GM19023 (cell line): ENCODE results near the gene GRPEL2.

Source experiments
- ATAC-seq: cut with Tn5 transposase; IDR thresholded peaks from one replicate; pipeline ENCODE4 v1.9.1; 2021; ENCODE audit warnings: mild to moderate bottlenecking, moderate library complexity; ENCODE audit not compliant: unreplicated experiment

Gene GRPEL2, protein sequence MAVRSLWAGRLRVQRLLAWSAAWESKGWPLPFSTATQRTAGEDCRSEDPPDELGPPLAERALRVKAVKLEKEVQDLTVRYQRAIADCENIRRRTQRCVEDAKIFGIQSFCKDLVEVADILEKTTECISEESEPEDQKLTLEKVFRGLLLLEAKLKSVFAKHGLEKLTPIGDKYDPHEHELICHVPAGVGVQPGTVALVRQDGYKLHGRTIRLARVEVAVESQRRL

DNA sequence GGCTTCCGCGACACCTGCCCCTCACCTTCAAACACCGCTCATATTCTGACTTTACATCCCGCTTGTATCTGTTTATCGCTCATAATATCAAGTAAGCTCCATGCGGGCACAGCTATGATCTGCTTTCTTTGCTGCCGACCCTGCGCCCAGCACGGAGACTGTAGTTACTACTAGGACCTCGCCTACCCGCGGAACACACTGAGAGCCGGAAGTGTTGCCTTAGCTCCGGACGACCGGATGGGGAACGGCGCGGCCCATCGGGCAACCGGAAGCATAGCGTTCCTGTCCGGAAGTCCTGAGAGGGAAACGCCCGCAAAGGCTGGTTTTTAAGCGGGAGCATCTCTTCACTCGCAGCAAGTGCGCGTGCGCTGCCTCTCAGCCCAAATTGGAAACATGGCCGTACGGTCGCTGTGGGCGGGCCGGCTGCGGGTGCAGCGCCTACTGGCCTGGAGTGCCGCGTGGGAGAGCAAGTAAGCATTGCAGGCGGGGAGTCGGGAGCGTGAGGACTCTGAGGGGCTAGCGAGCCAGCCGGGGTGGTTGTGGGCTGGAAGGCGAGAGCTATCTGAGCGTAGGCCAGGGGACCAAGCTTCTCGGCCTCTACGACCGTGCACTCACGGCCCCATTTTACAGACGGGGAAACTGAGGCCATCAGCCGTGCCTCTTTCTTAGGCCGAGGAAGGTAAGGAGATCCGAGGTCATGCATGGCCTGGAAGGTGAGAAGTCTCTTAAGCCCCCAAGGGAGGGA is at the start of gene GRPEL2:
TSS of gene GRPEL2 (plus strand) at position 353 of the 745 bp plus-strand sequence. CDS start at position 394, 41 bp downstream.
- peak; percentile 97 for ATAC-seq

DNA sequence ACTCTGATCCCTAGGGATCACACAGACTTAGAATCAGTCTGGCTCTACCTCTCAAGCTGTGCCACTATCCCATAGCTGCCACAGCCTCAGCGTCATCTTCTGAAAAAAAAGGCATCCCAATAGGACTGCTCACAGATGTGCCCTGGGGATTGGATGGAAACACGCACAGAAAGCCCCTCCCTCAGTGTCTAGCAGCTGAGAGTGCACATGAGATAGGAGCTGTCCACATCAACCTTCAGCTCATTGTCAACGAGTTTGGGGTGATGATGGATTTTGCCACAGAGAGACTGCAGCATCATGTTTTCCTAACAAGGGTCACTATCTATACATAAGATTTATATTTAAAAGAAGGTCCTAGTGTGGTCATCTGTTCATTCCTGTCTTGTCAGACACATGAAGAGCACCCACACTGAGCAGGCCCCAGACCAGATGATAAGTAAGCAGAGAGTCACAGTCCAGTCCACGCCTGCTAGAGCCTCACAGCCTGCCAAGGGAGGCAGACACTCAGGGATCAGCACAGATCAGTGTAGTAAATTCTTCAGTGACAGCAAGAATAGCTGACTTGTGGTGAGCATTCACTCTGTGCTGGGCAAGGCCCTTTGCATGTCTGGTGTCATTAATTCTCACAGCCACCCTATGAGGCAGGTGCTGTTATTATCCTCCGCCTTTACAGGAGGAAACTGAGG is 47.8 kb upstream of the GRPEL2 start:
- ATAC-seq, result no peak

DNA sequence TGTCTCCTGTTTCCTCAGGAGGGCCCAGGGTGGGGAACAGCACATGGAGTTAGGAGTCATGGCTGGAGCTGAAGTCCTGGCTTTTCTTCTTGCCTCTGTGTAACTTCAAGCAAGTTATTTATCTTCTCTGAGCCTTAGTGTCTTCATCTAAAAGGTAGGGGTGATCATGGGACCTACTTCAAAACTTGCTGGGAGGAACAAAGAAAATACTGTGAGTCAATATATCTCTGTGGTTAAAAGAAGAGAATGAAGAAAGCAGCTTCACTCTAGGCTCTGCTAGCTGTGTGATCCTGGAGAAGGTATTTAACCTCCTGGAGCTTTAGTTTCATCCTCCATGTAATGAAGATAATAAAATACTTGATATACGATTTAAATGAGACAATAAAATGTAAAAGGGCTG is 47.1 kb upstream of the GRPEL2 start:
- no peak for ATAC-seq

DNA sequence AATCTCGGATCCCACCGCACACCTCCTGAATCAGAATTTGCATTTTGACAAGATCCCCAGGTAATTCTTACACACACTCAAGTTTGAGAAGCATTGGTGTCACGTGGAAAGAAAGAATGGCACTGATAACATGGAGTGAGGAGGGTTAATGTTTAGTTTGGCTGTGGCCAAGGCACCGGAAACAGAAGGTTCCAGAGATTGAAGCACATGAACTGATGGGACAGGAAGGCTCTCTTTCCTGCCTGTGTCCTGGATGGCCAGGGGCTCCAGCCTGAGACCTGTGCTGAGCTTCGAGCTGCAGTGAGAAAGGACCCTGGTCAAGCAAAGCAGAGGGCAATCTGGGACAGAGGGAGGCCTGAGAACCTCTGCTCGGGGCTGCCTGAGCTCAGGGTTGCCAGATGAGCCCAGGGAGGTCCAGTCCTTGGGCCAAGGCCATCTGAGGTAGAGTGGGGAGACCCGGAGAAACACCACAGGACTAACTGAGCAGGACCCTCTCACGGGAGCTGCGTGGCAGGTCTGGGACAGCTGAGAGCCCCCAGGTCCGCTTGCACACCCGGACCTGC is 46.4 kb upstream of the GRPEL2 start:
- ATAC-seq, result no peak

DNA sequence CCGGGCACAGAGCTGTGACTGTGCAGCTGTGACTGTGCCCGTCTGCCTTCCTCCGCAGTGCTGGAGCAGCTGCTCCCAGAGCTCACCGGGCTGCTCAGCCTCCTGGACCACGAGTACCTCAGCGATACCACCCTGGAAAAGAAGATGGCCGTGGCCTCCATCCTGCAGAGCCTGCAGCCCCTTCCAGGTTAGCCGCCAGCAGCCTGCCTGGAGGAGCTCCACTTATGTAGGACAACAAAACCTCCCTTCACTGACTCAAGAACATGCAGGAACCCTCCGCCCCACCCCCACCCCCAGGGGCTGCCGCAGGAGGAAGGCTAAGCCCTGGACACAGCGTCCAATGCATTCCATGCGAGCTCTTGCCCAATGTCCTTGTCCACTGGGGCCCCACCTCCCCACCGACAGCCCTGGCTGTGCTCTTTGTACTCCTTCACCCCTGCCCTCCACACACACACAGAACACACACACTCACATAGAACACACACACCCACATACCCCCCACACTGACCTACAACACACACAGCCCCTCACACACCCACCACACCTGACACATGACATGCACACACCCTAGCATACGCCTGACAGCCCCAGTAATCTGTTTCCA is 45.7 kb upstream of the GRPEL2 start:
- ATAC-seq, result no peak

DNA sequence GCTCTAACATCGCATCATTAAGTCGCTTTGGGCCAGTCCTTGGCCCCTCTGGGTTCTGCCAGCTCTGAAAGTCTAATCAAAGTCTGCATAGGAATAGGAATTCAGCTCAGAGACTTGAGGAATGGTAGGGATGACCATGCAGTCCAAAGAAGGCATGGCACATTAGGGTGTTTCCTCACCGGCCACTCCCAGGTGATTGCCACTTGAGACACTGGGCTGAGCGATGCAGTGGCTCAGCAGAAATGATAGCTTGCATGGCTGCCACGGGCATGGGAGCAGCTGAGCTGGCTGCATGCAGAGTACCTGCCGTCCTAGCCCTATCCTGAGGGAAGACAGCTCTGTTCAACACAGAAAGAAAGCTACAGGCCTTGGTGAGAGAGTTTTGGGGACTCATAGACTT is 44.9 kb upstream of the GRPEL2 start:
- ATAC-seq, result no peak

DNA sequence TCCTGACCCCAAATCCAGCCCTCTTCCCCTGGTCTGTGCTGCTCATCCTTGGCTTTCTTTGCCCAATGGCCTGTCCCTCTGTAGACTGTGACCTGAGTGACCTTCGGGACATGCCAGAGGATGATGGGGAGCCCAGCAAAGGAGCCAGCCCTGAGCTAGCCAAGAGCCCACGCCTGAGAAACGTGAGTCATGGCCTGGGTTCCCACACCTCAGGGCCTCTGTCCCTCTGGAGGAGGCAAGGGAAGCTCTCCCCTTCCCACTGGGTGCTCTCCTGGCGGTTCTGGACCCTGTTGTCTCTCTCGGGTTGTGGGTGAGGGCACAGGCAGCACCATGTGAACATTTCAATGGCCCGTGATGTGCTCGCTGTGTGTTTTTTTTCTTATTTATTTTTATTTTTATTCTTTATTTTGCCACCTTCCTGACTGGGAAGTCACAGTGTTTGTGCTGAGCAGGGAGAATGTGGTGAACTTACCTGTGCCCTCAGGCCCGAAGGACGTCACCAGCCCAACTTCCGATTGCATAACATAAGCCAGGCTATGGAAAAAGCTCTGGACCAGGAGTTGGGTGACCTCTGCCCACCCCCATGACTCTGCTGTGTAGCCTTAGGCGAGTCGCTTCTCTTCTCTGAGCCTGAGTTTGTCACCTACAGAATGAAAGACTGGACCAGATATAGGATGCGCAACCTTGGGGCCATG is 44.1 kb upstream of the GRPEL2 start:
- ATAC-seq, result no peak

DNA sequence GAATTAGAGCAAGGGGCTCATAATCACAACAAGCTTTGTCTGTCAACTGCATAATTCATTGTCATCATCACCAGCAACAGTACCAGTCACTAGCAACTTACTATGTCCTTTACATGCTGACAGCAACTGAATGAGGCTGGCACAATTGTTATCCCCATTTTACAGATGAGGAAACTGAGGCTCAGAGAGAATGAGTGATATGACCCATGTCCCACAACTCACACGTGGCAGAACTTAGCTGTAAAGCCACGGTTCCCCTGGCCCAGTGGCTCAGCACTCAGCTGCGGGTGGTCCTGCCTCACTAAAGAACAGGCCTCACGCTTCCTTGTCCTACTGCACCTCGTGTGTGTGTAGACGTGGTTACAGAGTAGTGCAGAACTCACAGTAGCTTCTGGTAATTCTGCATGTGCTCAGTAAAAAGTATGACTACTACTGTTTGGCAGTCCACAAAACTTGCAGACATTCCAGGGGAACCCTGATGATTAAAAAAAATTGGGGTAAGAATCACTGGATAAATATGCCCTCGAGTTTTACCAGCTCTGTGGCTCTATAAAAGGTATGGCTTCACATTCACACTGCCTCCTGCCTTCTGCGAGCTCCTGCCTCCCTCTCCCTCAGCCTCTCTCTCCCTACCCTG is 43.4 kb upstream of the GRPEL2 start:
- ATAC-seq, result no peak

DNA sequence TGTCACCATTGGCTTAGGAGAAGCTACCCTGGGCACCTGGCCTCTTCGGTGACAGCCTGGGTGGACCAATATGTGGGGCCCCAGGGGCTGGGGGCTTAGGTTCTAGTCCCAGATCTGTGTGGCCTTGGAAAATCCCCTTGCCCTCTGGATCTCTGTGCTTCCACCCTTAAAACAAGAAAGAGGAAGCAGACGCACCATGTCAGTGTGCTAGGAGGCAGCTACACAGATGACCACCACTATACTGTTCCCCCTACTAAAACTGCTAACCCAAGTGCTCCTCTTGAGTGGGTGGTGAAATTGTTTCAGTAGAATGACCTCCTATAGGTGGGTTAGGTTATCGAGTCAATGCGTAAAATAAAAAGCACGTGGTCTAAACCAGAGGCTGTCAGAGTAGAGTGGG is 42.7 kb upstream of the GRPEL2 start:
- no peak for ATAC-seq

DNA sequence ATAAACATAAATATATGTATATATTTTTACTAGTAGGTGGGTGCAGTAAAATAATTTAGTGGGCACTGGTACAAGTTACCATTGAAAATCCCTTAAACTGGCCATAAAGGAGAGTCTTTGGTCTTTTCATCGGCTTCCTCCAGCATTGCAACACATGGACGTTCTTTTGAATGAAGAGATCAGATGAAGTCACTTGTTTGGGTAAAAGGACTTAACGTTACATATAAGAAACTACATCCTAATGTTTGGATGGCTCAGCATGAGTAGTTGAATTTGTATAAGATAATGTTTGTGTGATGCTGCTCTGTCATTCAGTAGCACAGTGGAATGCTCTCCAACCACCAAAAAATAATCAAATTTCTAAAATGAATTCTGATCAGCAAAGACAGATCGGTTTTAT is 42.1 kb upstream of the GRPEL2 start:
- ATAC-seq, result no peak

DNA sequence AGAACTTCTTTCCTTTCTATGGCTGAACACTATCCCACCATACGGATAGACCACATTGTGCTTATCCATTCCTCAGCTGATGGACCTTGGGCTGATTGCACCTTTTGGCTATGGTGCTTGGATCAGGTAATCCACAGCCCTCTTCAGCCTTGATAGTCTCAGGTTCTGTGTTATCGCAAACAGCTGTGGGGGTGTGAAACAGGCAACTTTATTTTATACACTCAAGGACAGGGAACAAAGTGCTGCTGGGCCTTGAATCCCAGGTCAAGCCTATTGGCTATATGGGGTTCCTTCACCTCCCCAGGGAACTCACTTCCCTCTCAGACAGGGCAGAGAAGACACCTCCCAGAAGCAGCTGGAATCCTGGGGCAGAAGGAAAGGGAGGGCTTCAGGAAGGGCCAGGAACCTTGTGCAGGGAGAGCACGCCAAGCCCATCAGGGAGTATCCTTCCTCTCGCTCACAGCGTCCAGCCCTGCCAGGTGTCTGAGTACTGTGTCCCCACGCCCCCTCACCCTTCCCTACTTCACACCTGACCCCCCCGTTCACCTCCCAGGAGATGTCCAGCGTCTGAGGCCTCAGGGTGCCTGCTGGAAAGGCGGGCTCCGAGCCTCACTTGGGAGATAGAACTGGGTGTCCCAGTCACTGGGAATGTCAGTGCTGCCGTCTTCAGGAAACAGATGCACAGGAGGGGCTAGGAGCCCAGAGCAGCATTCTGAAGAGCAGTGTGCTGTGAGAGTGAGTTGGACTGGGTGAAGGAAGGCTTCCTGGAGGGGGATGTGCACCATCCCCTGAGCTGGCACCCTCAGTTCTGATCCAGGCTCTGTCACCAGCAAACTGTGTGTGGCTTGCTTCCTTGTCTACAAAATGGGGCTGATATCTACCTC is 40.9 kb upstream of the GRPEL2 start:
- no peak for ATAC-seq

DNA sequence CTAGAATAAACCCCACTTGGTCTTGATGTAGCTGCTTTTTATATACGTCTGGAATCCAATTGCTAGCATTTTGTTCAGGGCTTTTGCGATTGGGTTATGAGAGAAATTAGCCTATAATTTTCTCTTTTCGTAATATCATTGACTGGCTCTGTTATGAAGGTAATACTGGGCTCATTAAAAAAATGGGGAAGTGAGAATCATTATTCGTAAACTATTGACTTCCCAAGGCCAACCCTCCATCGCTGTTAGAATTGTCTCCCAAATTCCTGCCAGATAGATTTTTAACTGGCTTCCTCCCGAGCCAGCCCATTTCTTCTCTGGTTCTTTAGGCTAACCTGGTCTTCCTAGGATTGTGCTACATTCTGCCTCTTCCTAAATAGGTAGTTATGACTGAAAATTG is 35.9 kb upstream of the GRPEL2 start:
- no peak for ATAC-seq

DNA sequence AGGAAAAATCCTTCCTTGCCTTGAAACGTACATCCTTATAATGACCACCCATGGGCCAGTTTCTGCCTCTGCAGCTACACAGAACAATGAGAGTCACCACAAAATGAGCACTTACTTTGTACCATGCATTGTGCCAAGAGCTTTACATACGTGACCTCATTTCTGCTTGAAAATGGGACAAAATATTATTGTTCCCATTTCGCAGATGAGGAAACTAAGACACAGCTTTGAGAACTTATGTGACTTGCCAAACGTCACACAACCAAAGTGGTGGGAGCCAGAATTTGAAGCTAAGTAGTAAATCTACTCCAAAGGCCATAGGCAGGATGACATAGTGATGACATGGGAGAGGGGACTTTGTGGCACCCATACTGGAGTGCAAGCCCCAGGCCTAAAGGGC is 34.8 kb upstream of the GRPEL2 start:
- ATAC-seq, result no peak

DNA sequence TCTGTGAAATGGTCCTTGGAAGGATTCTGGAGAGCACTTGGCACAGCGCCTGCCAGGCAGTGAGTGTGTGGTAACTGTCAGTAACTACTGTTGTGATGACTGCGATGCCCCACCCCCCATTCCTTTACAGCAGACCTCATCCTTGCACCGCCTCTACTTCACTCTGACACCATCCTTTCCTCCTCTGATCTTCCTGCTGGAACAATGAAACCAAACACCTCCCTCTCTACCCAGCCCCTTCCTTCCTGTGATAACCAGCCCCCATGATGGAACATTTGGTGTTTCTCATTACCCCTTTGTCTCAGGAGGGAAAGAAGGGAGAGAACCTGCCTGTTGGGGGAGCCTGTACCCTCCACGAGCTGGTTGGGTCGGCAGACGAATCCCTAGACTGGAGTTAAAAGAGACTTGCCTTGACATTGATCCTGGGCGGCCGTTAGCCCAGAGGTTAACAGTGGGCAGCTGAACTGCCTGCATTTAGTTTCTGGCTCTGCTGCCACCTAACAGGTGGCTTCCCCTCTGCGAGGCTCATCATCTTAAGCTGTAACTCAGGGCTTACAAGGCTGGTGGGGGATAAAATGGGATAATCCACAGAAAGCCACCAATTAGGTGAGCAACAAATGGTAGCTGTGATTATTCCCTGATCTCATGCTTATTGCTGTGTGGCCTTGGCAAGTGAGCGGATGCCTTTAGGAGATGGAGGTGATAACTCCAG is 34.2 kb upstream of the GRPEL2 start:
- no peak for ATAC-seq

DNA sequence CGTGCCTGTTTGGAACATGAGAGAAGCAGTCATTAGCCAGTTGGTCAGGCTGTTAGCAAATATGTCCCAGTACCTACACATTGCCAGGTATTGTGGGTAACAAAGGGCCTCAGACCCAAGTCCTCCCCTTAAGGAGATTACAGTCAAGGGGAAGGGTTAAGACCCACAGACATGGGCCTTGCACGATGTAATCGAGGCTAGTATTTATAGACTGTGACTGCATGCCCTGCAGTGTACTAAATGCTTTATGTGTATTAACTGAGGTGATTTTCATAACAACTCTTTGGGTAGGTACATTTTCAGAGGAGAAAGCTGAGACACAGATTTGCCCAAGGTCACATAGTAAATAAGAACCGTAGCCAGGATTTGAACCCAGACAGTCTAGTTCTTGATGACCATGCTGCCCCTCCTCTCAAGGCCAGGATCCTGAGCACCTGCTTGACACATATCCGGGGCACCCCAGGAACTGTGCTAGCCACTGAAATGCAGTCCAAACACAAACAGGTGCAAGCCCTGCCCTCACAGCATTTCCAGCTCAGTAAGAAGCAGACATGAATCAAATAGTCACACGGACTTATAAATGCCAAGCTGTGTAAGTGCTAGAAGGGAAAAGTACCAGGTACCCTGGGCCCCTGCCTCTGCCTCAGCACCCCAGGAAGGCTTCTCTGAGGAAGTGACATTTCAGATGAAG is 32.0 kb upstream of the GRPEL2 start:
- ATAC-seq, result no peak

DNA sequence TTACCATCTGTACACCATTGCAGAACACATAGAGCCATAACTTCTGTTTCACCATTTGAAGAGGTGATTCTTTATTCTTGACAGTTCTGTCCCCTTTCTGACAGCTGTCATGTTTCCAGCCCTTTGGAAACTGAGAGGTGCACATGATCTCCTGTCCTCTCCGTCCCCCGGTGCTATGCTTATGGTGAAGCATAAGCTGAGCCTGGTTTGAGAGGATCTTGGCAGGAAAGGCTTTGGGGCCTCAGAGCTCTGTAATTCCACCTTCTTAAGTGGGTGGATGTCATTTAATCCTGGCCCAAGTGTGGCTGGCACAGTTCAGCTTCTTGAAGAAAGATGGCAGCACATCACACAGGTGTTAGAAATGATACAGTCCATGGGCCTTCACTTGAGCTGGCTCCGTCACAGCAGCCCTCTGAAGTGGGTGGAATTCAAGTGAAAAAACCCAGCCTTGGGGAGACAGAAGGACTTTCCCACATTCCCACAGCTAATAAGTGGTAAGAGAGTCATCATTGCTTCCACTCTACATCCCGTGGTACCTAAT is 30.7 kb upstream of the GRPEL2 start:
- no peak for ATAC-seq

DNA sequence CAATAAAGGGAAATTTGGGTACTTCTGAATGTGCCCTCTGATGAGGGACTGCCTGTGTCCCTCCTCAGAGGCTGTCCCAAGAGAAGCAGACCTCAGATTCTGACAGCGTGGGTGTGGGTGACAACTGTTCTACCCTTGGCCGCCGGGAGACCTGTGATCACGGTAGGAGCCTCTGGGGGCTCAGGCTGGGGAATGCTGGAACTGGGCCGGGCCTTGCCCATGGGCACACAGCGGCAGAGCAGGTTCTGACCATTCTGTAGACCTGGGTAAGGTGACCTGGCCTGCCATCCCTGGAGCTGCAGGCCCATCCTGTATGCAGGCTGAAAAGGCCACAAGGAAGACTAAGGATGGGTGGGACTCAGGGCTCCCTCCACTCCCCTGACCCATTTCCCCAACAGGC is 29.5 kb upstream of the GRPEL2 start:
- no peak for ATAC-seq
